Measurements from ENCODE around the gene KDM3A.

Gene KDM3A

GRCh38 chr2:86433137-86433536 is 8.0 kb upstream of the KDM3A start:
- DNase-seq (ENCODE audit: low spot score) = no peak

DNA sequence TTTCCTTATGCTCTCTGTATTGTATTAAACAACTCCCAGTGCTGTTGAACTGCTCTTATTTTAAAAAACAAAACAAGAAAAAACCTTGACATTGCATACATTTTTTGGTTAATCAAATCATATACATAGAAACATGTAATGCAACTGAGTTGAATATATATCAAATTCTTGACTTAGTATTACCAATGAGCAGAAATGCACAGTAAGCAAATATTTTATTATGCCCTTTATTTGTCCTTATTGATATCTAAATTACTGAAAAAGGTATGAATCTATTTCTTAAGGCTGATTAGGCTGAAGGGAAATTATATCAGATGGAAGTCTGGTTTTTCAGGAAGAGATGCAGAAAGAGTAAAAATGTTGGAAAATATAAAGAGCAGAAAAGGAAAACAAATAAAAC is 6.9 kb upstream of the KDM3A start:
- DNase-seq (ENCODE audit: low spot score) = no peak

GRCh38 chr2:86435531-86435930 is 5.6 kb upstream of the KDM3A start:
- no peak for DNase-seq (ENCODE audit: low spot score)

DNA sequence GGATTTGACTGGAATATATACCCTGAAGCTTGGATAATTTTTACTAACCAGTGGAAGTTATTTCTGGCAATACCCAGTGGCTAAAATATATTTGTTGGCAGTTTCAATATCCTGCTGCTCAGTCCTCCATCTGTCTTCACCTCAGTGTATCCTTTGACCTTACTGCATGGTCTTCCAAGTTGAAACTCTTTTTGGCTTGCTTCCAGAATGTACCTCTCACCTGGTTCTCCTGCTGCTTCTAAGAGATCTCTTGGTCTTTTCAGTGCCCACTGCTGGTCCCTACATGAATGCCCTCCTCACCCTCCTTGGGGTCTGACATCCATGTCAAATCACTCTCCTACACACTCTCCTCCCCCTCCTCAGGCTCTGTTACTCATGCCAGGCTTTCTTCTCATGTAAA is 4.8 kb upstream of the KDM3A start:
- no peak for DNase-seq (ENCODE audit: low spot score)

GRCh38 chr2:86439879-86440630 is 1.1 kb upstream of the KDM3A start:
- peak; percentile 4 for DNase-seq (ENCODE audit: low spot score)

DNA sequence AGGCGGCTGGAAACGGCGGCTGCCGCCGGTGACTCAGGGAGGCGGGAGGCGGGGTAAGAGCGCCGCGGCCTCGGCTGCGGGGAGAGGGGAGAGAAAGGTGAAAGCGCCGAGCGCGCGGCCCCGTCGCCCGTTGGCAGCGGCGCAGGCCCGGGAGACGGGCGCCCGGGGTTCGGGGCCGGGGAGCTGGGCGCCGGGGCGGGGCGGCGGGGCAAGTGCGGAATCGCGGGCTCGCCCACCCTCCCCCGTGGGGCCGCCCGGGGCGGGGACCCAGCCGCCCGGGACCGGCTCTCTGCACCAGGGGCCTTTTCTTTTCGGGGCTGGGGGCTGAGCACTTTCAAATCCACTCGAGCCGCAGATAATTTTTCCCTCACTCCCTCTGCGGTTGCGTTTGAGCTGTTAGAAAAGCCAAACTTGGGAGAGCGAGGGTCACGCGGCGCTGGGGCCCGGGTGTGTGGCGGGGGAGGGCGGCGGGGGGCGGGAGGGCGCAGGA is 266 bp downstream of the KDM3A start:
- DNase-seq (ENCODE audit: low spot score) = no peak

DNA sequence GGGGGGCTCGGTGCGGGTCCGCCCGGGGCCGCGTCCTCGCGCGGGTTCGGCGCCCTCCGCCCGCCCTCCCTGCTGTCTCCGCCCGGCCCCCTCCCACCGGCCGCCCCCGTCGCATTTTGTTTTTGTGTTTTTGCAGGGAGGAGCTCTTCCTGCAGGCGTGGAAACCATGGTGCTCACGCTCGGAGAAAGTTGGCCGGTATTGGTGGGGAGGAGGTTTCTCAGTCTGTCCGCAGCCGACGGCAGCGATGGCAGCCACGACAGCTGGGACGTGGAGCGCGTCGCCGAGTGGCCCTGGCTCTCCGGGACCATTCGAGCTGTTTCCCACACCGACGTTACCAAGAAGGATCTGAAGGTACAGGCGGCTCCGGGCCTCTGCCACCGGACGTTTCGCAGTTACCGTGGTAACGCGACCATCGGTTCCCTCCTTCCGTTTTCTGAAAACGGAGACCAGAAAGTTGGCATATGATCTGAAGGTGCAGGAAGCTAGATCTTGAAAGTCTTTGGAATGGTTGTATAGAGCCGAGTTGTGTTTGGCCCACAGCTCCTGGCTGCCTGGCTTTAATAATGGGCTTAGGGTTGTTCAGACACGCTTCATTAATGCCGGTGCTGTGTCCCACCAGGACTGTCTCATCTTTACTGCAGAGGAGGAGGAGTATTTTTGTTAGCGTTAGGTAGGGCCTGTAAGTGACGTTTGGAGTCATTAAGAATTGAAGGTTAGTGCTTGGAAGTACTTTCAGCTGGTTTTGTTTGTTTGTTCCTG is 891 bp downstream of the KDM3A start:
- DNase-seq (ENCODE audit: low spot score) = peak; percentile 51

DNA sequence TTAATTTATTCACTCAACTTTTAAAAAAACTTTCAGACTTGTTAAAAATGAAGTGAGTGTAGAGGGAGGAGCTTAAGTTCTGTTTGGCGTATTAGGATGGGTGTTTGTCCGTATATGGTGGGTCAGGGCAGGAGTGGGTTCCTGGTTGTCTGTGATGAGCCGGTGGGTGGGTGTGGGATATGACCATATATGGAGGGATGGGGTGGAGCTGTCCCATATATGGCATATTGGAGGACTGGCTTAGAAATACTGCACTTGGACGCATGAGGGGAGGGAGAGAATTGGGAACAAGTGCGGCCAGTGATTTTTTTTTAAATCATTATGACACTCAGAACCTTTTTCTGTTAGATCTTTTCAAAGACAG is 1.5 kb downstream of the KDM3A start:
- peak; percentile 83 for DNase-seq (ENCODE audit: low spot score)

DNA sequence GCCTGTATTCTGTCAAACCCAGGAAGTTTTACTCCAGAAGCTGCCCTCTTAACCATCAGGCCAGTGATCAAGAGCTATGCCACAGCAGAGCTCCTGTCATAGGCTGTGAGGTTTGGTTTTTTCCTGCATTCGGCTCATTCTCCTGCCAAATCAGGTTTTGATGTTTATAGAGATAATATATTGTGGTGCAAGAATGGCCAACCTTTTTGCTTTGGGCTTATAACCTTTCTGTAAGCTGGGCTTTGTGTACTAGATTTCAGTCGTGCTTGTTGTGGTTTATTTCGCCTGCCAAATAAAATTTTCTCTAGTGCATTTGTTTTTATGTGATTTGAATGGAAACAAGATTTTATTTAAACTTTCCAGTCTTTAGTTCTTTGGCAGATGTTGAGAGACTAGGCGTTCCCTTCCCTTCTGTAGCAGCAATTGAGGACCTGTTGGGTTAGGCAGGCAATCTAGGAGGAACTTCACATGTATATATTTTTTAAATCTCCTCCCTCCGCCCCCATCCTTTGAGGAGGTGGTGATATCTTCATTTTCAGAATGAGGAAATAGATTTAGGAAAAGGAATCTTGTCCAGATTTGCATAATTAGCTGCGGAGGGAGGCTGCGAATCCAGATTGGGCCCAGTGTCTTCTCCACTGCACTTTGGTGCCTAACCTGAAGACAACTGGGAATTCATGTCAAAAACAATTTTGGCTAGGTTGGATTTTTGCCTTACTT is 2.6 kb downstream of the KDM3A start:
- no peak for DNase-seq (ENCODE audit: low spot score)

GRCh38 chr2:86445436-86445835 is 4.3 kb downstream of the KDM3A start:
- no peak for DNase-seq (ENCODE audit: low spot score)

- DNase-seq (ENCODE audit: low spot score) = no peak
These were observed 4.9 kb downstream of the KDM3A start for GRCh38 chr2:86446060-86446459.

DNA sequence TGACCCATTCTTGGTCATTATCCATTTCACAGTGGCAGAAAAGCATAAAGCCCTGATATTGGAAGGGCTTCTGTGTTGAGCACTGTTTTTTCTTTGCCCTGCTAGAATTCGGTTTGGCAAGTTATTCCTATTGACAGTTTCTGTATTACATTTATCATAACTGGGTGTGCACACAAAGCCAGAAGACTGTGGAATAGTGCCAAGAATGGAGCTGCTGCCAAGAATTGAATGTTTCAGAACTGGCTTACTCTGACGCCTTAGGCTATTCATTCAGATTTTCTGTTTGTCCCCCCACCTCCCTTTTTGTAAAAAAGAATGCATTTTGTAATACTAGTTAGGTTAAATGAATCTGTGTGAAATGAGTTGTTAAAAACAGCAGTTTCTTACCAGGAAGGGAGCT is 12.7 kb downstream of the KDM3A start:
- DNase-seq (ENCODE audit: low spot score) = peak; percentile 57

DNA sequence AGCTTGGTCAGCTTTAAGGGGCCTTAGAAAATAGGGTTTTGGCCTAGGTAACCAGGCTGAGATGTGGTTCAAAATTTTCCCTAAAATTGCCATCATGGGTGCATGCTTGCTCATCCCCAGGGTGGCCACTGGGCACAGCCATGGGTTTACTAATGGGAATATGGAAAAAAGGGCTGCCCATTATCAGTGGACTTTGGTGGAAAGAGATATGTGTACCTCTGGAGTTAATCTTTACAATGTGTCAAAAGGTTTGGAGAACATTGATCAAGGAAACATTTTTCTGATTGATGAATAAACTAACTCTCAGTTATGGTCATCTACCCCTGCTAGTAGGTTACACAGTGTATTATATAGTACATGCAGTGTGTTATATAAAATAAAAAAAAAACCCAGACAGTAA is 13.1 kb downstream of the KDM3A start:
- DNase-seq (ENCODE audit: low spot score) = no peak

GRCh38 chr2:86455181-86455580 is 14.0 kb downstream of the KDM3A start:
- no peak for DNase-seq (ENCODE audit: low spot score)

DNA sequence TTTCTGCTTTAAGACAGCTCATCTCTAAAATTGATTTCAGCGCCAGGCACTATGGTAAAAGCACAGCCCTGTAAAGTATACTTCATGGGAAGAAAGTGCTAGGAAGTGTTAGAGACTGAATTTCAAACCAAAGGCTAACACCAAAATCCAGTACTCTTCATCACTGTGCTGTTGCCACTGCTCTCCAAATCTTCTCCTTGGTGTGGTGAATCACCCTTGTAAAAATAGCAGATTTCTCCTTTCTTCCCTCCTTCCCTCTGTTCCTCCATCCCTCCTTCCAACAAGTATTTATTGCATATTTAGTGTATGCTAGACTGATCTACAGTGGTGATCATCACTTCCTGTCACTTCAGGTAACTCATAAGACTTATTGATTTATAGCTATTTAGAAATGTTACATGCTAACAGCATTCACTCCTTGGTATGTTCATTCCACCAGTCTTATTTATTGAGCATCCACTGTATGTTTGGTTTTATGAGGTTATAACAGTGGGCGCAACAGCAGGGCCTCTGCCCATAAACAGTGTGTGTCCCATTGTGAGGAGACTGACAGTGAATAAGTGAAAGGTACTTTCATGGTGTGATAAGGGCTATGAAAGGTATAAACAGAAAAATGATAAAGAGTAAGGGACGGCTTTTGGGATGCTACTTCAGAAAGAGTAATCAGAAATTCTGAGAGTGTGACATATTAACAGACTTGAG is 20.0 kb downstream of the KDM3A start:
- DNase-seq (ENCODE audit: low spot score) = no peak

- no peak for DNase-seq (ENCODE audit: low spot score)
These were observed 23.5 kb downstream of the KDM3A start for GRCh38 chr2:86464652-86465051.

GRCh38 chr2:86466306-86466705 is 25.1 kb downstream of the KDM3A start:
- no peak for DNase-seq (ENCODE audit: low spot score)

- DNase-seq (ENCODE audit: low spot score) = no peak
These were observed 27.2 kb downstream of the KDM3A start for GRCh38 chr2:86468162-86469033.

GRCh38 chr2:86470890-86471289 is 29.7 kb downstream of the KDM3A start:
- DNase-seq (ENCODE audit: low spot score) = no peak

- DNase-seq (ENCODE audit: low spot score) = no peak
These were observed 30.5 kb downstream of the KDM3A start for GRCh38 chr2:86471637-86472036.

DNA sequence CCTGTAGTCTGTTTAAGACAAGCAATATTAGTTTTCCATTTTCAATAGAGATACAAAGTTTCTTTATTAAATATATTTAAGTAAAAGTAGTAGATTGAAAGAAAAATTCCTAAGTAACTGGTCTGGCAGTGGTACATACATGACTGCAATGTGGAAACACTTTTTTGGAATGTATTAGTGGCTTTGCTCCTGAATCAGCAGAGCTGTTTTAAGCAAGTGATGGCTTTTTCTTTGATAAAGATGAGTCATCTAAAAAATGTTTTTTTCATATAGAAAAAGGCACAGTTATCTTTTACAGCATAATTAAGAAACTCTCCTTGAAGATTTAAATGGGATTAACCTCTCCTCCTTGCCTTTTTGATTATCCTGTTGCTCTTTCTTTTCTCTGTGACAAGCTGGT is 34.9 kb downstream of the KDM3A start:
- DNase-seq (ENCODE audit: low spot score) = no peak

Measured in cerebellar cortex (tissue), 1 donor.